Medulla oblongata (tissue), 1 donor: ENCODE measurements around the gene WDR11.

Source experiments
- DNase-seq: peaks from one replicate; pipeline ENCODE4 v3.0.0-alpha.2; 2015; ENCODE audit errors: extremely low spot score

WDR11 gene

DNA sequence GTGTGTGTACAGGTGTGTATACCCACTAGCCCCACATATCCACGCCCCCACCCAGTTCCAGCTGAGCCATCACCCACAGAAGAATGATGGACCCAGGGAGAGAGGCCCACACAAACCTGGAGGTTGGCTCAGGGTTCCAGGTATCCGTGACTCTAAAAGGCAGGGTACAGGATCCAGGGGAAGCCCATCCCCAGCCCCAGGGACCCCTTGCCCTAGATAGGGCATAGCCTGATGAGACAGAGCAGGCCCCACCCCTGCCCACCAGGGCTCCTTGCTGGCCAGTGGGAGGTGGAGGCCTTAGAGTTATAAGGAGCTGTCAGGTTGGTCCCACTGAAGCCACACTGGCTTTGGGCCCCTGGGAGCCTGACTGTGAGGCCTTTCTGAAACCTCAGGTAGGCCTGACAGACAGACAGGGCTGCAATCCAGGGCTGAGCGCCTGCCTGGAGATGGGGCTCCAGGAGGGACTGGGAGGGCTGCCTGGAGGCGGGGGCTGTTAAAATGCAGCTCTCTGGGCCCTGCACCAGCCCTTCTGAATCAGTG is 93.5 kb downstream of the WDR11 start:
- no peak for DNase-seq

DNA sequence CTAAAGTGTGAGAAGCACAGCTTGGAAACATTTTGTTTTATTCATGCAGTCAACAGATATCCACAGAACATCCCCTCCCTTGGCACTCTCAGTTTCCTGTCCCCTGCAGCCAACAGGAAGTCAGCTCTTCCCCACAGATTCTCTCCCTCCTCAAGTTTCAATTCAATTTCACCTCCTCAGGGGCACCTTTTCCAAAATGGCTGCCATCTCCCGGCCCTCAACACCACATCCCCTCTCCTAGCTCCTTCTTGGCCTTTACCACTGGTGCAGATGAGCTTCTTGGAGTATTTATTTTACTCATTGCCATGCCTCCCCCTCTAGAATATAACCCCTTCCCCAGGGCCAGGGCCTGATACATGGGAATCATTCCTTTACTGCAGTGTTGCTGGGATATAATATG is 94.0 kb downstream of the WDR11 start:
- no peak for DNase-seq

DNA sequence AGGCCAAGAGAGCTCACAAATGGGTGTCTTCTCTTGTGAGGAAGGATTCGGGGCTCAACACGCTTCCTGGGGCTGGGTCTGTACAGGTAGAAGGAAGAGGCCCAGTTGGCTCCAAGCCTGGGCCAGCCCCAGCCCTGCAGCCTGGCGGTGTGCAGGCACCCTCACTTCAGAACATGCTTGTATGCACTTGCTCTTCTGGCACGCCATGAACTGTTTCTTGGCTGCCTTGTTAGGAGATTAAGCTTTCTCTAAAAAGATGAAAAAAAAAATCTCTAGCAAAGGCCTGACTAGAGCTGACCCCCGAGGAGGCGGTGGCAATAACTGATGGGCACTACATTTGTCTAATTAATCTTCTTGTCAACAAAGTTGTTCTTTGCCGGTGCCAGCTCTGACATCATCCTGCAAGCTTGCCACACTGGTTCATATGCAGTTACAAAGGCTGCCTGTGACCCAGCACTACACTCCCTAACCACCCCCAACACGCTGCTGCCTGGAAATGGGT is 94.7 kb downstream of the WDR11 start:
- DNase-seq = peak; percentile 95

DNA sequence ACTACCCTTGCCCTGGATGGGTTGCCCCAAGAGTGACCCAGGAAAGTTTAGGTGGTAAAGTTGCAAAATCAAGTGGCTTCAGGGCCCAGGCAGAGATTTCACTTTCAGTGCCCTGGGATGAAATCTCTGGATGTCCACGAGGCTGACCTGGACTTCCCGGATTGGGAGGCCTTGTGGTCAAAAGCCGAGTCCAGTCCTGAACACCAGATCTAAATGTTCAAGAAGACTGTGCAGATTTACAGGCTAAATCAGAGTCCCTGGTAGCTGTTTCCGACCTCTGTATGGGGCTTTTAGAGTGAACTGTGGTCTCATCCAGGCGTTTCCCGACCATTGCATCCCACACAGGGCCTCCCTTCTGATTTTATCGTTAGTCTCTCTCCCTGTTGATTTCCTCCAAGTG is 95.3 kb downstream of the WDR11 start:
- DNase-seq = peak; percentile 37

DNA sequence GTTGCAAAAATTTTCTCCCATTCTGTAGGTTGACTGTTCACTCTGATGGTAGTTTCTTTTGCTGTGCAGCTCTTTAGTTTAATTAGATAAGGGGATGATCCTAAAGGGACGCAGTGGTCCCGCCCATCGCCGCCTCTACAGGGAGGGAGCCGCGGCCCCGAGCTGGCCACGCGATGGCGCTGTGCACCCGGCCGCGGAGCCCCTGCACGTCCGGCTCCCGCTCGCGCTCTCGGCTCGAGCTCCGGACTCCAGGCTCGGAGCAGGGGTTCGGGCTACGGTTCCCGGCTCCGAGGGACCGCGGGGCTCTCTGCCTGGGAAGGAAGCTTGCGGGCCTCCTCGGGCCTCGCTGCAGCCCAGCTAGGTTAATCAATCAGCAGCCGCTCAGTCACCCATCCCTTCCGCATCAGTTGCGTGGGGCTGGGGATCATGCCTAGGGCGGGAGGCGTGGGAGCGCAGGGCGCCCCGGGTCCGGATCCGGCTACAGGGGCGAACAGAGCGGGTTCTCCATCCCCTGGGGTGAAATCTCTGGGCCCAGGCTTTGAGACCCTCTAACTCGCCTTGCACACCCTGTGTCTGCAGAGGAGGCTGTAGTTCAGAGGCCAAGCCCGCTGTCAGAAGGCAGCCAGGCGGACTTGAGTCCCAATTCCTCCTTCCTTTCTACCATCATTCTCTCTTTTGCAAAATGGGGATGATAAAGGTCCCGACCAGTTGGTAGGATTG is 97.9 kb downstream of the WDR11 start:
- DNase-seq = peak; percentile 82

DNA sequence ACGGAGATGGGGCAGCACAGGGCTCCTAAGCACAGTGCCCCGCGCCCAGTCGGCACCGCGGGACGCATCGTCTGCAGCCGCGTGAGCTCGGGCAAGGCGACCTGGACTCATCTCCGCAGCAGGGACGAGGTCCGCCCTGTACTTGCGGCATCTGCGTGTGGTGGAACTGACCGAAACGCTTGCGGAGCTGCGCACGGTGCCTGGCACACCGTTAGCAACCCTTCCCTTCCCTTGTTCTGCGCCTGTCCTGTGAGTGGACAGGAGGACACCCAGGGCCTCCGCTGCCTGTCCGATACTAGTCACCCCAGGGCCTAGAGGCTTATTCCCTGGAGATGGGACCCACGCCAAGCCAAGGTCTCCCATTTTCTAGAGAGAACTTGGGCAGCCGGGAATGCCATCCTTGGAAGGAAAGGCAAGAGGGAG is 98.5 kb downstream of the WDR11 start:
- DNase-seq = no peak

DNA sequence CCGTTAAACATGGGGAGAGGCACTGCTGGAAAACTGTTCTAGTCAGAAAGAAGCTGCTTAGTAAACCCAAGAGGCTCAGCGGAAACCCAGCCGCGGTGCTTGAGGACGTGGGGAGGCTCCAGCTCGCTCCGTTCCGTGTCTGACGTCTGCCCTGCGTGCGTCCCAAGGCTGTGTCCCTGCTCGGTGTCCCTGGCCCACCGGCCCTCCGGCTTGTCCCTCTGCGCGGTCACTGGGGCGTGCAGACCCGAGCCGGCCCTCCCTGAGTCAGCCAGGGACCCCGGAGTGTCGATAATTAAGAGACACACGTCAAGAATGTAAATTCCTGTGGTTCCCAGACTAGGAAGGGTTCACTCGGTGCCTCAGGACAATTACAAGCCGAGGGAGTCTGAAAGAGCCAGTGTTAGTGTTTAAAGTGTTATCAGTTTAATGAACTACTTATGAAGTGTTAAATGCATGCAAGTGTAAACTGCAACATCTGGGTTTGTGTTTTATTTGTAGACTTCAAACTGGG is 98.9 kb downstream of the WDR11 start:
- no peak for DNase-seq

DNA sequence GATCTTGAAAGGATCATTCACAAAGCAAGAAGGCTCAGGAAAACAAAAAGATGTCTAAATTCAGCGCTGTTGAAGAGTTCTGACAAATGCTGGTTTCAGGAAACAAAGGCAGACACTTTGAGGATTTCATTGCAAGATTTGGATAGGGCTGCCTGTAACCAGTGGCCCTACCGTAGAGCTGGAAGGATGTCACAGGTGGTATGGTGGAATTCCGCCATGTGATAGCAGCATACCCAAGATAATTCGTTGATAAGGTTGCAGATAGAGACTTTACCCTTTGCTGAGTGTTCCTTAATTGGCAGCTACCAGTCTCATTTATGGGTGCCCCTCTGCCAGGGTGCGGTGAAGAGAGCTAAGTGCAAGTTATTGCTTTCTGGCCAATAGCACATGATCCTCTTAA is 100.1 kb downstream of the WDR11 start:
- no peak for DNase-seq

DNA sequence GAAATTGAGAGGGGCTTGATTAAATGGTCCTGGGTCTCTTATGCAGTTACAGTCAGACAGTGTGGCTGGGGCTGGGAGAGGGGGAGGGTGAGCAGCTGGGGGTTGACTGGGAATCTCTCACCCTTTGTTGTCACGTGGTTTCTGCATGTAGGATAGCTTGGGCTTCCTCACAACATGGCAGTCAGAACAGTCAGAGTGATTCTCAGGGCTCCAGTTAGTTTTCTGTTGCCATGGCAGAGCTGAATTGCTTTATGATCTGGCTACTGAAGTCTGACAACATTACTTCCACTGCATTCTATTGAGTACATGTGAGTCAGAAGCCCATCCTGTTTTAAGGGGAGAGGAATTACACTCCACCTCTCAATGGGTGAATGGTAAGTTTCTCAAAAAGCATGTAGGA is 102.7 kb downstream of the WDR11 start:
- no peak for DNase-seq
